Renal pelvis (tissue), 4 donors: ENCODE data around the gene AKR1C3. TPM values are rescaled to one million over a fixed set of nuclear protein-coding genes. Genes with fewer than 3 reads are reported as not detected.
"Not testable (repeated sequence)": the region's sequence is repeated elsewhere in the genome, so short reads cannot be mapped to it uniquely, and the experiment has no call there.

Source experiments
- DNase-seq: peaks from one replicate; pipeline ENCODE4 v3.0.0-alpha.2; 2013
- polyA plus RNA-seq, 3 donors: library from polyadenylated mRNA; unstranded; fragments of 120-200 nt; gene quantifications; one replicate each; pipeline ENCODE4 v1.2.1, GENCODE V29; 2013; ENCODE audit not compliant: insufficient read length in 3 of 3

AKR1C3 gene
- polyA plus RNA-seq, 3 donors, result 52.2 to 77.9 (median 60.5) TPM

GRCh38 chr10:5123886-5124285 is 29.7 kb downstream of the AKR1C3 start:
- no peak for DNase-seq

- no peak for DNase-seq
These were observed 31.3 kb downstream of the AKR1C3 start for GRCh38 chr10:5125315-5126044.

GRCh38 chr10:5135581-5135980 is 41.4 kb downstream of the AKR1C3 start:
- no peak for DNase-seq

- no peak for DNase-seq
These were observed 42.4 kb downstream of the AKR1C3 start for GRCh38 chr10:5136468-5137087.

GRCh38 chr10:5137699-5138098 is 43.5 kb downstream of the AKR1C3 start:
- DNase-seq, result not testable (repeated sequence)

- peak; percentile 30 for DNase-seq
These were observed 48.0 kb downstream of the AKR1C3 start for GRCh38 chr10:5142199-5142598.

- no peak for DNase-seq
These were observed 48.9 kb downstream of the AKR1C3 start for GRCh38 chr10:5143137-5143536.

GRCh38 chr10:5146920-5147254 is 52.7 kb downstream of the AKR1C3 start:
- DNase-seq, result no peak

GRCh38 chr10:5147255-5147980 is 53.2 kb downstream of the AKR1C3 start:
- no peak for DNase-seq

GRCh38 chr10:5147981-5148677 is 53.9 kb downstream of the AKR1C3 start:
- DNase-seq, result no peak

GRCh38 chr10:5148678-5149032 is 54.4 kb downstream of the AKR1C3 start:
- DNase-seq, result no peak

- DNase-seq, result no peak
These were observed 56.9 kb downstream of the AKR1C3 start for GRCh38 chr10:5151076-5151475.

GRCh38 chr10:5155951-5156350 is 61.7 kb downstream of the AKR1C3 start:
- no peak for DNase-seq

Other genes starting within 250 kb of the AKR1C3 start
- gene AKR1C1, start 131.0 kb upstream of the AKR1C3 start, polyA plus RNA-seq, result 10 to 100 TPM; 10.3 to 15.7 (median 13.1) TPM
- gene AKR1C2, start 90.6 kb upstream of the AKR1C3 start, polyA plus RNA-seq, result 1 to 10 TPM; 5.1 to 9.2 (median 7.9) TPM
- gene AKR1C8, start 90.7 kb downstream of the AKR1C3 start, polyA plus RNA-seq, result 1 to 10 TPM in 1 of 3 donors, under 1 TPM in 2; 0.28 to 1.1 (median 0.49) TPM
- under 1 TPM in 1 of 3 donors, not detected in 2; 0.10 TPM for gene AKR1C4, start 102.4 kb downstream of the AKR1C3 start, polyA plus RNA-seq